GM21515 (cell line): Measurements from ENCODE around the gene ANXA2.
"Not testable (repeated sequence)": the region's sequence is repeated elsewhere in the genome, so short reads cannot be mapped to it uniquely, and the experiment has no call there.

Experiments used
- ATAC-seq: cut with Tn5 transposase; IDR thresholded peaks from one replicate; pipeline ENCODE4 v1.9.1; 2021; ENCODE audit not compliant: unreplicated experiment

ANXA2 gene

DNA sequence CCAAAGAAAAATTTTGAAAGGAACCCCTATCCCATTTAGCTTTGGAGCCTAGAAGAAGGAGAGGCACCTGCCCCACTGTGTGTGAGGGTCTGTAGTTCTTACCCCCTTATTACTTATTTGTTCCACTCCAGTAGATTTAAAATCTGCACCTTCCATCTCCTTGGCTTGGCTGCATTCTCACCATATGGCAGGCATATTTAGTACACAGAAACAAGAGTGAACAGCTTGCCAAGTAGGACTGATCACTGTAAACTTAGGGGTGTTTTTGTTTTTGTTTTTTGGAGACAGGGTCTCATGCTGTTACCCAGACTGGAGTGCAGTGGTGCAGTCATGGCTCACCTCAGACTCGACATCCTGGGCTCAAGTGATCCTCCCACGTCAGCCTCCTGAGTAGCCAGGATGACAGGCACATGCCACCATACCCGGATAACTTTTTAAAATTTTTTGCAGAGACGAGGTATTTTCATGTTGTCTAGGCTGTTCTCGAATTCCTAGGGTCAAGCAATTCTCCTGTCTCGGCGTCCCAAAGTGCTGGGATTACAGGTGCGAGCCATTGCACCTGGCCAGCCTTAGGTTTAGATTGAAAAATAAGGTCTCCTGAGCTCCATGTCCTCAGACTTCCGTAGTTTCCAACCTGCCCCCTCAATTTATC is 14.1 kb upstream of the ANXA2 start:
- ATAC-seq: no peak

GRCh38 chr15:60410350-60410749 is 12.6 kb upstream of the ANXA2 start:
- not testable (repeated sequence) for ATAC-seq

DNA sequence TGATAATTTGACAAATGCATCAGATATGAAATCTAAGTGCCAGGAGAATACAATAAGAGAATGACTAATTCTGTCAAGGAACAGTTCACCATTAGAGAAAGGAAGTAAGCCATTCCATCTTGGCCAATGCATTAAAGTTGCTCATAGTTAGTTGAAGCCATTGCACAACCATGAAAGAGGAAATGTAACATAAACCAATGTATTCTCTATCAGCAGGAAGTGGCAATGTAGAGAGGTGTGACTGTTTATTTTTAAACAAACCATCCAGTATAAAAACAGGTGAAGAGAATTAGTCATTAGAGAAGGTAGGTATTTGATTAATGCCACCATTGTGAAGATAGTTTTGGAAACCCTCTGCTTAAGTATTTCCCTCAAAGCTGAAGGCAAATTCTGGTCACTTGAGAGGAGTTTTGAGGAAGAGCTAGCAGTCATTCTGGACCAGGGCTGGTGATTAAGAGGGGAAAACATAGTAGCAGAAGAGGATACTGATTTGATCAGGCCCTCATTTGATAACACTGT is 10.7 kb upstream of the ANXA2 start:
- no peak for ATAC-seq

- no peak for ATAC-seq
These were observed 9.6 kb upstream of the ANXA2 start for GRCh38 chr15:60407415-60407805.

GRCh38 chr15:60406513-60407414 is 9.0 kb upstream of the ANXA2 start:
- no peak for ATAC-seq

GRCh38 chr15:60405399-60405798 is 7.6 kb upstream of the ANXA2 start:
- no peak for ATAC-seq

- ATAC-seq: not testable (repeated sequence)
These were observed 6.6 kb upstream of the ANXA2 start for GRCh38 chr15:60404351-60404750.

DNA sequence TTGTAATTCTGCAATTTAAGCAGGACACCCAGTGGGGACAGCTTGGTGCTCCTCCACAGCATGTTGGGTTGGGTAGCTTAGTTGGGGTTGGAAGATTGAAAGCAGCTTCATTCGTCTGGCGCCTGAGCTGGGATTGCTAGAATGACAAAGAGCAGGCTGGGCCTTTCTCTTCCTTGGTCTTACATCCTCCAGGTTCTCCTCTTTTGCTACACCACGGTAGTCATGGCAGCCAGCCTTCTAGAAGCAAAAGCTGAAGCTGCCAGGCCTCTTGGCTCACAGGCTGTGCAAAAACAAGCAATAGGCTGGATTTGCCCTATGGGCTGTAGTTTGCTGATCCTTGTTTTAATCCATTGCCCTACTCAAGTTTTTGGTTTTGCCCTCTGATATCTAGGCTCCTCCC is 3.2 kb upstream of the ANXA2 start:
- ATAC-seq: no peak

DNA sequence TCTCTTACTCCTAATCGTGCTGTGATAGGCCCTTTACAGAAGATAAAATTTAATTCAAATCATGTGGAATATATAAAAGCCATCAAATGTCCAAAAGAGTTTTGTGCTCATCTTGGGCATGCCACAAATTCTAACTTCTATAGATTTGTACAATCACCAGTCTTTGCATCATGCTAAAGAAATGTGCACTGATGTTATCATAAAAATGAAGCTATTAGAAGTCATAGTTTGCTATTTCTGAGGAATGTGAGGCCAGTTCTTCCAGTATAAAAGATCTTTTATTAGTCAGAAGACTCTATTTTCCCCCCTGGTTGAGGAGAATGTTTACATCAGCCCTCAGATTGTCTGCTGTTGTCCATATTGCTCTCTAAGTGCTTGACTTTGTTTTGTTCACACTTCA is 2.1 kb upstream of the ANXA2 start:
- ATAC-seq: no peak

DNA sequence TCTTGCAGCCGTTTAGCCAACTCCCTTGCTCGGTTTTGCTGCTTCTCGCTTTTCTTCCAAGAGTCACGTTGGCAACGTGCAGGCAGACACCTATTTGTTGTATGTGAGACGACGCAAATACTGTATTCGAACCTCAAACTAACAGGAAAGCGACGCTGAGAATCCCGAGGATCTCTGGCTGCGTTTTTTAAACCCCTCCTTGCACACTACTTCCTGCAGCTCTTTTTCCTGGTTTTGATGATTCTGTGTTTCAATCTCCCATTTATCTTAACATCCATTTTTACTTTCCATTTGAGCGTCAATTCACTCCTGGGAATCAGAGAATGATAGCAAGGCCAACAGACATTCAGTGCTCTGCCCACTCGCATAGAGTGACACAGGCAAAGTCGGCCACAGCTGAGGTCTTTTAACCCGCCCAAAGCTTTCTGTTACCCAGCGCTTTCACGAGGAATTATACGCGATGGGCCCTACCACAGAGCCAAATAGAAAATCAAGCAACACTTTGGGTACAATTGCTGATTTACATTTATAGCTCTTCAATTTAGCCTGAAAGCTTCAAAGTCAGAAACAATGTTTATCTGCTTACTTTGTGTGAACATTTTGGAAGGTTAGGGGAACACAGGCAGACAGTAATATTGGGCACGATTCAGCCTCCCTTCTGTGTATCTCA is 1.6 kb upstream of the ANXA2 start:
- no peak for ATAC-seq

GRCh38 chr15:60396958-60397771 is 621 bp downstream of the ANXA2 start:
- ATAC-seq: peak; percentile 71

- ATAC-seq: no peak
These were observed 1.2 kb downstream of the ANXA2 start for GRCh38 chr15:60396560-60396957.

DNA sequence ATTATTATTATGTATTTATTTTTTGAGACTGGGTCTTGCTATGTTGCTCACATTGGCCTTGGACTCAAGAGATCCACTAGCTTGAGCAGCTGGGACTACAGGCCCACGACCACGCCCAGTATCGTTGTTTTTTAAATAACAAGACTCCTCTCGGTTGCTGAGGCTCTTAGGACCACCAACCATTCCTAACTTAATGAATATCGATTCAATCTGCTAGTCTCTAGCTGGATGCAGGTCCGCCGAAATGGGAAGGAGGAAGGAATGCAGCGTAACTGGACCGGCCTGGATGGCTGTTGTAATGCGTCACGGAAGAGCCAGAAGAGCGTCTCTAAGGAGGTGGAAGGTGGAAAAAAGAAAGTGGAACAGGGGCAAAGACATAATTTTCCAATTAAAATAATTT is 1.7 kb downstream of the ANXA2 start:
- ATAC-seq: no peak

DNA sequence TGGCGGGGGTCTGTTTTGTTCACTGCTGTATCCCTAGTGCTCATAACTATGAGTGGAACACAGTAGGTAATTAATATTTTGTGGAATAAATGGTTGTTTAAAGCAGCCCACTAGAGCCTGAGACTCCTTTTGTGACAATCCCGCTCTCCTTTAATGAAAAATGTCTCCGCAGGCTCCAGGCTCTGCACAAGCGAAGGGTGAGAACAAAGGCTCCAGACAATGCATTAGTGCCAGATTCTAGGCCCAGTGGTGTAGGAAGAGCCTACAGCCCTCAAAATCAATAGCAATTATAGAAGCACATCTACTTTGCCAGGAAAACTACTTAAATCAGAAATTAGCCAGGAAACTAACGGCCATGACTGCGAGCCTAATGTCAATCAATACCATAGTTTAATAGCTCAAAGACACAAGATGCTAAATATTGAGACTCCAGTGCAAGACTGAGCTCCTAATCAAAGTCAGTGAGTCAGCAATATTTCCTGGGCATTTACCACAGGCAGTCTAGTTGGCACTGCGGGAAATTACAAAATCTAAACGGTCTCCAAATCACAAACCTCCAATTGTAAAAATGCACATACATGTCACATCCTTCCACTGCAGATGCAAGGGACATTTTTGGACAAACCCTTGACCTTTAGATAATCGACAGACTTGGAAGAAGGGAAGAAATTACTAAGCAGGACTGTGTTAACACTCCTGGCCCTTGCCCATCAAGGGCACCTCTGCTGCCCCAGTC is 2.3 kb downstream of the ANXA2 start:
- ATAC-seq: no peak

DNA sequence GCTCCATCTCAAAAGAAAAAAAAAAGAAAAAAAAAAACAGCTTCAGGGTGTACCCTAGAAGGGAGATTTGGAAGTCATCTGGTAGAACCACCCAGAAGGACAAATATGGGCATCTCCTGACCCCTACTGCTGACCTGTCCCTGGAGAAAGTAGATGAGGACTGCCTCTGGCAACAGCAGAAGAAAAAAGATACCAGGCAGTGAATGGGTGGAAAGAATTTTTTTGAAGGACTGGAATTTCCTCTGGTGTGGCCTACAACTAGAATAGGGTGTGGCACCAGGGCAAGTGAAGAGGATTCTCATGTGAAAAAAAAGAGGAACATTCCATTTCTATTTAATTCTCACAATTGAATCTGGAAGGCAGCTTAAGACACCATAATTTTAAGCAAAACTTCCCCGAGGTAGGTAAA is 3.1 kb downstream of the ANXA2 start:
- ATAC-seq: no peak

DNA sequence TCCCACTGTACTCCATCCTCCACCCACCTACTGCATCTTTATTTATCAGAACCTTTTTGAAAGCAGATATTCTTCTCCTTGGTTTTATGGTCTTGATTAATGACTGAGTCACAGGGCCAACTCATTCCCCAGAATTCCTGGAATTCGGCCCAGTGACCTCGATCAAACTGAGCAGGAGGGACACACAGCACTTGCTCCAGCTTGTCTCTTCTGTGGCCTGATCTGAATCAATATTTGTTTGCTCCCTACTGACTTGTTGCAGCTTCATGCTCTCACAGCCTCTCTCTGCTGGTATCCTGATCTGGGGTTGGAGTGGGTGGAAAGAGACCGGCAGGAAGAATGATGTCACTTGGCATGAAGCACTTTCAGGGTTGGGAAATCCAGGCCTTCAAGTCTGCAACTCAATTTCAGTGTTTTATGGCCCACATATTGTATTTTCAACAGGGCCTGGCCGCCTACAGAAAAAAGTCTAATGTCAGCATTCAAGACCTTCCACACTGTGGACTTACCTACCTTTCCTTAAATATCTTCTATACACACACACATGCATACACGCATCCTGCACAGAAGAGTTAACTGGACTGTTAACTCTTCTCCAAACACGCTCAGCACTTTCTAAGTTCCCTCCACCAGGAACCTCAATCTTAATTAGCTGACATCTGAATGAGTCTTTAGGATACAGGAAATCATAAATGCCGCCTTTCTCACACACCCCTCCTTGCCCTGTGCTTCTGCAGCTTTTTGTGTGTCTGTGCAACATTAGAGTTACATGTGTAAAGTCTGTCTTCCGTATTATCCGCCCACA is 4.6 kb downstream of the ANXA2 start:
- ATAC-seq: no peak

DNA sequence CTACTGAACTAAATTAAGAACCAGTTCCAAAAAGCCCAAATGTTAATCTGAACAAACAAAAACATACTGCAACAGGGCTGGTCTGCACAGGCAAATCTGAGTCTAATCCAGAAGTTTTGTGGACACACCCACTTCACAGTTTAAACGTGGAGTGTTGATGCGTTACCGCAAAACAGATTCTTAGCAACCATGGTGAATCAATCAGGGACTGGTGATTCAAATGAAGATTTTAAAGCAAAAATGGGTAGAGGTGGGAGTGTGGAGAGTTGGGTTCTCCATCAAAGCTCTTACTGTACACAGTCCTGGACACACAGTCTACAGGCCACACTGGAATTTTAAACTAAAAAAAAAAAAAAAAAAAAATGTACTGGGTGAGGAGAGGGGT is 5.2 kb downstream of the ANXA2 start:
- ATAC-seq: no peak

GRCh38 chr15:60391722-60392315 is 6.0 kb downstream of the ANXA2 start:
- no peak for ATAC-seq
